IMR-90 (cell line): ENCODE data around the gene VAV3. TPM values are rescaled to one million over a fixed set of nuclear protein-coding genes. Genes with fewer than 3 reads are reported as not detected.

ENCODE experiments used
- ATAC-seq: fragments of 200-7000 bp; cut with Tn5 transposase; 2 replicates; pipeline ENCODE4 v1.9.1; 2020; ENCODE audit warnings: low read depth, mild to moderate bottlenecking, moderate library complexity
- BruUV-seq: library from RNA; stranded (reverse); fragments of 400-500 nt; replicated peaks from 2 replicates; lab custom pipeline; 2021; lab: Mats Ljungman, UMichigan
- CTCF ChIA-PET: fragments of 300-600 bp; formaldehyde crosslinking; extraction: SDS; loops from one replicate; lab custom pipeline; 2021; ENCODE audit warnings: antibody characterized with exemption; lab: Yijun Ruan, JAX
- POLR2A ChIA-PET: fragments of 300-600 bp; sonication (Branson Sonifier 250); formaldehyde crosslinking; loops from one replicate; lab custom pipeline; 2022; ENCODE audit warnings: antibody characterized with exemption; ENCODE audit not compliant: unreplicated experiment; lab: Charles Lee
- DNase-seq: peaks from one replicate; pipeline ENCODE4 v3.0.0; 2013
- H2AFZ ChIP-seq: replicated peaks from 2 replicates; pipeline ENCODE3; 2013; ENCODE audit warnings: low read length, mild to moderate bottlenecking; ENCODE audit not compliant: poor library complexity
- H2AK5ac ChIP-seq: 2 replicates; pipeline ENCODE4 v1.6.1; 2013; ENCODE audit warnings: low read depth, low read length, inconsistent platforms
- H2AK9ac ChIP-seq: replicated peaks from 2 replicates; pipeline ENCODE3; 2013; ENCODE audit warnings: mild to moderate bottlenecking, low read depth, low read length, moderate library complexity; ENCODE audit not compliant: poor library complexity
- H2BK120ac ChIP-seq: 2 replicates; pipeline ENCODE4 v1.6.1; 2013; ENCODE audit warnings: low read depth, low read length, inconsistent platforms
- H2BK15ac ChIP-seq: 3 replicates; pipeline ENCODE4 v1.6.1; 2013; ENCODE audit warnings: low read depth, low read length, inconsistent platforms
- H2BK20ac ChIP-seq: 2 replicates; pipeline ENCODE4 v1.6.1; 2013; ENCODE audit warnings: low read depth, mild to moderate bottlenecking, inconsistent platforms, low read length, moderate library complexity
- H2BK5ac ChIP-seq: 2 replicates; pipeline ENCODE4 v1.6.1; 2013; ENCODE audit warnings: mild to moderate bottlenecking, low read depth, low read length, inconsistent platforms; ENCODE audit not compliant: poor library complexity, severe bottlenecking
- H3K14ac ChIP-seq: replicated peaks from 2 replicates; pipeline ENCODE4 v1.6.1; 2013; ENCODE audit warnings: low read depth, low read length, inconsistent platforms
- H3K18ac ChIP-seq: 2 replicates; pipeline ENCODE4 v1.6.1; 2013; ENCODE audit warnings: low read depth, low read length, control low read depth
- H3K23ac ChIP-seq: 2 replicates; pipeline ENCODE4 v1.6.1; 2013; ENCODE audit warnings: low read depth, low read length, inconsistent platforms
- H3K27ac ChIP-seq: 2 replicates; pipeline ENCODE4 v1.5.1; 2013; ENCODE audit warnings: mild to moderate bottlenecking, control low read depth, low read length; ENCODE audit not compliant: insufficient read depth
- H3K27me3 ChIP-seq: 2 replicates; pipeline ENCODE4 v1.6.1; 2013; ENCODE audit warnings: low read length; ENCODE audit not compliant: control insufficient read depth, insufficient read depth
- H3K36me3 ChIP-seq: 2 replicates; pipeline ENCODE4 v1.6.1; 2013; ENCODE audit warnings: low read length, mixed read lengths; ENCODE audit not compliant: control insufficient read depth, insufficient read depth
- H3K4ac ChIP-seq: 2 replicates; pipeline ENCODE4 v1.6.1; 2013; ENCODE audit warnings: low read depth, low read length, inconsistent platforms
- H3K4me1 ChIP-seq: 2 replicates; pipeline ENCODE4 v1.6.1; 2013; ENCODE audit warnings: low read length, mixed read lengths; ENCODE audit not compliant: control insufficient read depth, insufficient read depth
- H3K4me2 ChIP-seq: 2 replicates; pipeline ENCODE4 v1.6.1; 2013; ENCODE audit warnings: low read depth, mild to moderate bottlenecking, control low read depth, low read length, moderate library complexity
- H3K4me3 ChIP-seq: 2 replicates; pipeline ENCODE4 v1.5.1; 2013; ENCODE audit warnings: low read depth, mild to moderate bottlenecking, control low read depth, low read length, moderate library complexity; ENCODE audit not compliant: insufficient read depth
- H3K56ac ChIP-seq: 2 replicates; pipeline ENCODE4 v1.6.1; 2013; ENCODE audit warnings: low read length, inconsistent platforms; ENCODE audit not compliant: insufficient read depth; ENCODE audit errors: extremely low read depth
- H3K79me1 ChIP-seq, 2 experiments: 2 replicates each; pipeline ENCODE4 v1.6.1; 2013; ENCODE audit warnings: low read length in 2 of 2, inconsistent platforms in 1 of 2, low read depth in 1 of 2
- H3K9ac ChIP-seq: 2 replicates; pipeline ENCODE4 v1.6.1; 2013; ENCODE audit warnings: low read depth, low read length, control low read depth
- H3K9me1 ChIP-seq: 2 replicates; pipeline ENCODE4 v1.6.1; 2013; ENCODE audit warnings: low read length, inconsistent platforms; ENCODE audit not compliant: insufficient read depth
- H3K9me3 ChIP-seq: 2 replicates; pipeline ENCODE4 v1.6.1; 2013; ENCODE audit warnings: low read length; ENCODE audit not compliant: control insufficient read depth, insufficient read depth
- H4K20me1 ChIP-seq: 2 replicates; pipeline ENCODE4 v1.6.1; 2013; ENCODE audit warnings: low read length, inconsistent platforms; ENCODE audit not compliant: insufficient read depth
- H4K5ac ChIP-seq: 2 replicates; pipeline ENCODE4 v1.6.1; 2013; ENCODE audit warnings: mild to moderate bottlenecking, low read depth, low read length, control low read depth
- H4K8ac ChIP-seq, 2 experiments: 2 replicates each; pipeline ENCODE4 v1.6.1; 2013; ENCODE audit warnings: low read depth in 2 of 2, low read length in 2 of 2, control low read depth in 1 of 2, inconsistent platforms in 1 of 2
- H4K91ac ChIP-seq: 2 replicates; pipeline ENCODE4 v1.6.1; 2013; ENCODE audit warnings: low read depth, low read length, inconsistent platforms; ENCODE audit not compliant: insufficient read depth
- BHLHE40 ChIP-seq: fragments of 150-350 bp; IDR thresholded peaks from 2 replicates; pipeline ENCODE4 v1.6.1; 2016; ENCODE audit warnings: mild to moderate bottlenecking, low read depth, low read length
- MXI1 ChIP-seq: IDR thresholded peaks from 2 replicates; pipeline ENCODE4 v1.6.1; 2012; ENCODE audit warnings: low read depth, mild to moderate bottlenecking, low read length, moderate library complexity, borderline replicate concordance
- NFE2L2 ChIP-seq: fragments of 150-350 bp; IDR thresholded peaks from 2 replicates; pipeline ENCODE4 v1.6.1; 2016; ENCODE audit warnings: low read depth, mild to moderate bottlenecking, low read length
- WGBS, 2 experiments: methylation state at CpG; one replicate each; pipeline versions ENCODE4 v1.1.5 to v1.1.7; 2013; ENCODE audit warnings: missing lambda C conversion rate in 2 of 2; ENCODE audit not compliant: insufficient read length in 1 of 2; ENCODE audit errors: extremely low coverage in 2 of 2; 5-methylcytosine and 5-hydroxymethylcytosine counted together
- dilution Hi-C: fragments of 300-500 bp; cut with HindIII; formaldehyde crosslinking; loops from one replicate; pipeline ENCODE4 v1.14.3; 2018; ENCODE audit warnings: low sequenced_read_pairs; ENCODE audit not compliant: unreplicated experiment
- in situ Hi-C: fragments of 300-500 bp; cut with MboI; formaldehyde crosslinking; loops from 3 replicates; pipeline ENCODE4 v1.14.3; 2019; ENCODE audit warnings: low sequenced_read_pairs, inconsistent platforms, mixed read lengths
- intact Hi-C: fragments of 100-400 bp; cut with micrococcal nuclease; formaldehyde crosslinking; loops from 2 replicates; pipeline ENCODE4 v1.10.0; 2022
- polyA plus RNA-seq, 3 experiments: library from polyadenylated mRNA; depleted of rRNA; stranded (reverse); fragments of >200 nt; gene quantifications; 2 replicates each; pipeline ENCODE4 v1.2.3, GENCODE V29; 2012; ENCODE audit warnings: low replicate concordance in 1 of 3
- total RNA-seq: library from RNA; depleted of rRNA; stranded (reverse); fragments of >200 nt; gene quantifications from 2 replicates; pipeline ENCODE4 v1.2.3, GENCODE V29; 2012

VAV3 gene
- total and polyA plus RNA-seq, 2 of the 4 experiments (the other 2 are of a cell fraction): 0.12 to 0.18 TPM

GRCh38 chr1:107551456-107551855 is 413.5 kb downstream of the VAV3 start:
- H3K27ac ChIP-seq: no peak overlapping the region
- H2AK5ac ChIP-seq: no peak overlapping the region
- no peak overlapping the region for H3K4me2 ChIP-seq
- no peak overlapping the region for H2AK9ac ChIP-seq
- no peak overlapping the region for H4K91ac ChIP-seq
- no CpG with 5 or more reads among the region's 1 CpG for WGBS, 2 experiments
- H4K8ac ChIP-seq: no peak overlapping the region
- H2AFZ ChIP-seq: no peak overlapping the region
- no peak overlapping the region for H2BK5ac ChIP-seq
- H3K4me1 ChIP-seq: no peaks in the 10 kb centered on the region
- no peaks in the 10 kb centered on the region for H3K36me3 ChIP-seq
- dilution Hi-C loops: no loop called here
- no peak overlapping the region for H3K56ac ChIP-seq
- TF ChIP-seq NFE2L2 (no peak), BHLHE40 (no peak), MXI1 (no peak)
- H2BK20ac ChIP-seq: no peak overlapping the region
- no peaks in the 10 kb centered on the region for H3K27me3 ChIP-seq
- no peak overlapping the region for H4K5ac ChIP-seq
- ATAC-seq (no peak), DNase-seq (no peak)
- H4K20me1 ChIP-seq: no peaks in the 10 kb centered on the region
- in situ Hi-C loops: no loop called here
- ChIA-PET POLR2A (no interaction called here), CTCF (no interaction called here)
- H3K9ac ChIP-seq: no peak overlapping the region
- H3K9me3 ChIP-seq: no peaks in the 10 kb centered on the region
- H3K79me1 ChIP-seq: no peaks in the 10 kb centered on the region
- H2BK120ac ChIP-seq: no peak overlapping the region
- H3K23ac ChIP-seq: no peak overlapping the region
- BruUV-seq: no TSS peak
- no peak overlapping the region for H2BK15ac ChIP-seq
- no peak overlapping the region for H3K14ac ChIP-seq
- no peak overlapping the region for H3K4me3 ChIP-seq
- intact Hi-C loops: no loop called here
- no peak overlapping the region for H3K4ac ChIP-seq
- no peak overlapping the region for H3K18ac ChIP-seq
- no peaks in the 10 kb centered on the region for H3K9me1 ChIP-seq
